CD14-positive monocyte (primary cell): ENCODE results near the gene PSMG4. TPM values are rescaled to one million over a fixed set of nuclear protein-coding genes. Genes with fewer than 3 reads are reported as not detected.

Experiments used
- DNase-seq, 3 donors: peaks; one replicate each; pipeline ENCODE4 v3.0.0-alpha.2; 2011 to 2022
- H2AFZ ChIP-seq: 2 replicates; pipeline ENCODE4 v1.6.0; 2012; ENCODE audit warnings: mild to moderate bottlenecking, low read depth, low read length, inconsistent platforms; ENCODE audit not compliant: insufficient read depth, poor library complexity, severe bottlenecking
- H3K27ac ChIP-seq, 2 donors: 1 replicate in 1 of 2; 2 replicates in 1 of 2; pipeline ENCODE4 v1.5.1; 2012 to 2013; ENCODE audit warnings: low read length in 2 of 2, control low read depth in 1 of 2, inconsistent platforms in 1 of 2, low read depth in 1 of 2, mild to moderate bottlenecking in 1 of 2
- H3K27me3 ChIP-seq, 2 donors: one replicate each; pipeline versions ENCODE4 v1.6.0 to v1.6.1; 2011 to 2013; ENCODE audit warnings: low read length in 2 of 2; ENCODE audit not compliant: control insufficient read depth in 2 of 2, insufficient read depth in 2 of 2
- H3K36me3 ChIP-seq, 2 donors: replicated peaks in 1 of 2; 1 replicate in 1 of 2; 2 replicates in 1 of 2; pipeline versions ENCODE4 v1.5.1 to v1.6.1; 2012 to 2013; ENCODE audit warnings: low read length in 2 of 2, control low read depth in 1 of 2, inconsistent platforms in 1 of 2, mild to moderate bottlenecking in 1 of 2; ENCODE audit not compliant: insufficient read depth in 2 of 2, control insufficient read depth in 1 of 2
- H3K4me1 ChIP-seq, 2 donors: 1 replicate in 1 of 2; 2 replicates in 1 of 2; pipeline versions ENCODE4 v1.5.1 to v1.6.1; 2012 to 2013; ENCODE audit warnings: low read length in 2 of 2, control low read depth in 1 of 2, inconsistent platforms in 1 of 2, mild to moderate bottlenecking in 1 of 2, moderate library complexity in 1 of 2; ENCODE audit not compliant: insufficient read depth in 2 of 2, control insufficient read depth in 1 of 2
- H3K4me2 ChIP-seq: replicated peaks from 2 replicates; pipeline ENCODE3; 2012; ENCODE audit warnings: low read length, moderate library complexity, mild to moderate bottlenecking; ENCODE audit not compliant: poor library complexity, severe bottlenecking; ENCODE audit errors: extremely low read depth
- H3K4me3 ChIP-seq, 3 experiments: fragments of 200-600 bp in 1 of 3; sonication (generic) in 1 of 3; replicated peaks in 1 of 3; 1 replicate in 2 of 3; 2 replicates in 1 of 3; pipeline ENCODE4 v1.5.1; 2011 to 2013; ENCODE audit warnings: low read length in 3 of 3, mild to moderate bottlenecking in 3 of 3, control low read depth in 2 of 3, low read depth in 2 of 3, inconsistent platforms in 1 of 3, moderate library complexity in 1 of 3
- H3K79me2 ChIP-seq: 2 replicates; pipeline ENCODE4 v1.6.0; 2012; ENCODE audit warnings: mild to moderate bottlenecking, control low read depth, inconsistent platforms, low read length, moderate library complexity; ENCODE audit not compliant: insufficient read depth
- H3K9ac ChIP-seq: 2 replicates; pipeline ENCODE4 v1.6.0; 2017; ENCODE audit warnings: low read length, mild to moderate bottlenecking; ENCODE audit not compliant: insufficient read depth, poor library complexity, severe bottlenecking
- H3K9me3 ChIP-seq, 2 donors: replicated peaks in 1 of 2; 1 replicate in 1 of 2; 2 replicates in 1 of 2; pipeline versions ENCODE4 v1.5.1 to v1.6.1; 2012 to 2013; ENCODE audit warnings: low read length in 2 of 2, control low read depth in 1 of 2; ENCODE audit not compliant: control insufficient read depth in 1 of 2, insufficient read depth in 1 of 2
- H4K20me1 ChIP-seq: 2 replicates; pipeline ENCODE4 v1.6.0; 2012; ENCODE audit warnings: mild to moderate bottlenecking, low read length, control low read depth, moderate library complexity; ENCODE audit not compliant: insufficient read depth
- H3K27ac Mint-ChIP-seq, 7 donors: one replicate each; pipeline ENCODE4 v1.8.0; 2020; ENCODE audit warnings: mild to moderate bottlenecking in 7 of 7, mixed read lengths in 7 of 7, moderate library complexity in 6 of 7, inconsistent platforms in 2 of 7
- H3K27me3 Mint-ChIP-seq, 3 donors: one replicate each; pipeline ENCODE4 v1.8.0; 2021 to 2022; ENCODE audit warnings: low read depth in 3 of 3, mild to moderate bottlenecking in 3 of 3, mixed read lengths in 3 of 3, moderate library complexity in 3 of 3, inconsistent platforms in 1 of 3
- H3K36me3 Mint-ChIP-seq, 2 donors: one replicate each; pipeline ENCODE4 v1.8.0; 2020; ENCODE audit warnings: mixed read lengths in 2 of 2, inconsistent platforms in 1 of 2, mild to moderate bottlenecking in 1 of 2
- H3K4me1 Mint-ChIP-seq: one replicate; pipeline ENCODE4 v1.8.0; 2020; ENCODE audit warnings: mild to moderate bottlenecking, mixed read lengths
- H3K4me3 Mint-ChIP-seq, 2 donors: one replicate each; pipeline ENCODE4 v1.8.0; 2020; ENCODE audit warnings: mild to moderate bottlenecking in 2 of 2, mixed read lengths in 2 of 2, moderate library complexity in 1 of 2
- H3K9me3 Mint-ChIP-seq, 7 donors: one replicate each; pipeline ENCODE4 v1.8.0; 2020 to 2022; ENCODE audit warnings: mixed read lengths in 7 of 7, mild to moderate bottlenecking in 6 of 7, moderate library complexity in 6 of 7, inconsistent platforms in 2 of 7
- WGBS: methylation state at CpG from one replicate; pipeline ENCODE4 v1.1.5; 2013; ENCODE audit warnings: missing lambda C conversion rate; ENCODE audit not compliant: insufficient coverage; 5-methylcytosine and 5-hydroxymethylcytosine counted together
- intact Hi-C, 2 donors: fragments of 100-400 bp; cut with micrococcal nuclease; formaldehyde crosslinking; loops; one replicate each; pipeline versions ENCODE4 v1.15.0 to v1.15.1; 2023
- polyA plus RNA-seq, 3 donors: library from polyadenylated mRNA; depleted of rRNA in 1 of 3; unstranded in 2 of 3; stranded (reverse) in 1 of 3; fragments of 300-500 nt in 2 of 3; fragments of >200 nt in 1 of 3; fragmentation: Illumina TruSeq in 2 of 3; gene quantifications; 1 replicate in 2 of 3; 2 replicates in 1 of 3; pipeline ENCODE4 v1.2.3, GENCODE V29; 2012 to 2021
- TF ChIP-seq, protein P1 (sequence below): fragments of 200-600 bp; IDR thresholded peaks from one replicate; pipeline ENCODE4 v1.8.0; 2022; ENCODE audit warnings: antibody characterized with exemption, mild to moderate bottlenecking

The PSMG4 gene
- polyA plus RNA-seq, 3 donors: 23.6 to 31.1 (median 27.9) TPM

GRCh38 chr6:3212261-3212660 lies 46.5 kb upstream of the PSMG4 start:
- intact Hi-C loops: no loop called here
- no peak overlapping the region for H3K4me2 ChIP-seq
- DNase-seq: no peak
- H3K4me1 ChIP-seq: no peaks in the 10 kb centered on the region
- H3K9me3 ChIP-seq: no peaks in the 10 kb centered on the region
- no peak overlapping the region for H3K27ac ChIP-seq
- TF ChIP-seq, protein P1, sequence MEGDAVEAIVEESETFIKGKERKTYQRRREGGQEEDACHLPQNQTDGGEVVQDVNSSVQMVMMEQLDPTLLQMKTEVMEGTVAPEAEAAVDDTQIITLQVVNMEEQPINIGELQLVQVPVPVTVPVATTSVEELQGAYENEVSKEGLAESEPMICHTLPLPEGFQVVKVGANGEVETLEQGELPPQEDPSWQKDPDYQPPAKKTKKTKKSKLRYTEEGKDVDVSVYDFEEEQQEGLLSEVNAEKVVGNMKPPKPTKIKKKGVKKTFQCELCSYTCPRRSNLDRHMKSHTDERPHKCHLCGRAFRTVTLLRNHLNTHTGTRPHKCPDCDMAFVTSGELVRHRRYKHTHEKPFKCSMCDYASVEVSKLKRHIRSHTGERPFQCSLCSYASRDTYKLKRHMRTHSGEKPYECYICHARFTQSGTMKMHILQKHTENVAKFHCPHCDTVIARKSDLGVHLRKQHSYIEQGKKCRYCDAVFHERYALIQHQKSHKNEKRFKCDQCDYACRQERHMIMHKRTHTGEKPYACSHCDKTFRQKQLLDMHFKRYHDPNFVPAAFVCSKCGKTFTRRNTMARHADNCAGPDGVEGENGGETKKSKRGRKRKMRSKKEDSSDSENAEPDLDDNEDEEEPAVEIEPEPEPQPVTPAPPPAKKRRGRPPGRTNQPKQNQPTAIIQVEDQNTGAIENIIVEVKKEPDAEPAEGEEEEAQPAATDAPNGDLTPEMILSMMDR: no peak
- Mint-ChIP-seq H3K4me3 (no peak overlapping the region), H3K36me3 (no peaks in the 10 kb centered on the region), H3K27me3 (peaks cover 18 to 36% (median 20%) of the 10 kb centered on the region in 3 donors), H3K4me1 (peaks cover 3% of the 10 kb centered on the region), H3K27ac (no peak overlapping the region), H3K9me3 (no peaks in the 10 kb centered on the region)
- H3K79me2 ChIP-seq: no peaks in the 10 kb centered on the region
- no peaks in the 10 kb centered on the region for H3K36me3 ChIP-seq
- no peaks in the 10 kb centered on the region for H4K20me1 ChIP-seq
- H3K4me3 ChIP-seq: no peak overlapping the region
- peaks cover 0 to 21% of the 10 kb centered on the region in 2 donors for H3K27me3 ChIP-seq
- H2AFZ ChIP-seq: no peak overlapping the region
- WGBS: 96% methylated on average over 6 of the region's 6 CpGs
- no peak overlapping the region for H3K9ac ChIP-seq

DNA sequence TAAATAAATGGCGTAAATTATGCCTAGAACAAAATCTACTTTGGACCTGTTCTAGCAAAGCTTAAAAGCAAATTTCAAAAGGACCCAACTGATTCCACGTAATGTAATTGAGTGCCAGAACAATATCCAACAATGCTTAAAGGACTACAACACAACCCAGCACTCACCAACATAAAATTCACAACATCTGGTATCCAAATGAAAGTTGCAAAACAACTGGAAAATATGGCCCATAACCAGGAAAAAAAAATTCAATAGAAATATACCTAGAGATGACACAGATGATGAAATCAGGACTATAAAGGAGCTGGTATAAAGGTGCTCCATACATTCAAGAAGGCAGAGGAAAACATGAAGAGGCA lies 45.4 kb upstream of the PSMG4 start:
- no peak overlapping the region for H3K27ac Mint-ChIP-seq
- 100% methylated on average over 1 of the region's 2 CpGs for WGBS
- H3K4me3 ChIP-seq: no peak overlapping the region

More for the DNA sequence above, 45.4 kb upstream of the PSMG4 start:
- Histone ChIP-seq H3K27me3 (peaks cover 0 to 18% of the 10 kb centered on the region in 2 donors), H4K20me1 (no peaks in the 10 kb centered on the region), H3K4me2 (no peak overlapping the region), H3K4me1 (no peaks in the 10 kb centered on the region), H3K9me3 (no peaks in the 10 kb centered on the region), H3K27ac (no peak overlapping the region), H3K9ac (no peak overlapping the region), H3K36me3 (no peaks in the 10 kb centered on the region), H2AFZ (no peak overlapping the region), H3K79me2 (no peaks in the 10 kb centered on the region)
- TF ChIP-seq, protein P1: no peak
- intact Hi-C loops: no loop called here
- peaks cover 3% of the 10 kb centered on the region for H3K4me1 Mint-ChIP-seq
- H3K36me3 Mint-ChIP-seq: no peaks in the 10 kb centered on the region
- H3K27me3 Mint-ChIP-seq: peaks cover 12 to 33% (median 20%) of the 10 kb centered on the region in 3 donors
- no peak overlapping the region for H3K4me3 Mint-ChIP-seq
- DNase-seq: no peak
- H3K9me3 Mint-ChIP-seq: no peaks in the 10 kb centered on the region
